ENCODE data around the gene SPIRE1. TPM values are rescaled to one million over a fixed set of nuclear protein-coding genes. Genes with fewer than 3 reads are reported as not detected.

The SPIRE1 gene
- total and polyA plus RNA-seq, 2 of the 4 experiments (the other 2 are of a cell fraction) = 11.6 to 31.4 TPM

GRCh38 chr18:12651651-12652050 is 6.3 kb downstream of the SPIRE1 start:
- H3K4ac ChIP-seq (ENCODE audit: low read depth, low read length) = no peak overlapping the region
- no peak overlapping the region for H2BK15ac ChIP-seq (ENCODE audit: low read depth, low read length)
- H2AFZ ChIP-seq (replicated peaks; ENCODE audit: low read length, poor library complexity) = no peak overlapping the region
- BruUV-seq (replicated peaks) = no TSS peak
- H2BK120ac ChIP-seq (ENCODE audit: low read depth, low read length) = no peak overlapping the region
- no peak overlapping the region for H2AK9ac ChIP-seq (replicated peaks; ENCODE audit: low read depth, low read length, poor library complexity)
- peaks cover 5% of the 10 kb centered on the region for H3K9me1 ChIP-seq (ENCODE audit: insufficient read depth, low read length)
- H3K27me3 ChIP-seq (ENCODE audit: control insufficient read depth, insufficient read depth, low read length) = no peaks in the 10 kb centered on the region
- peaks cover 4% of the 10 kb centered on the region for H3K4me1 ChIP-seq (ENCODE audit: control insufficient read depth, insufficient read depth, low read length)
- H3K9ac ChIP-seq (ENCODE audit: low read depth, low read length) = no peak overlapping the region
- peaks cover 3 to 61% of the 10 kb centered on the region in 2 experiments for H3K79me1 ChIP-seq (ENCODE audit: low read depth in 1 of 2, low read length in 2 of 2)
- H4K8ac ChIP-seq (ENCODE audit: low read depth in 2 of 2, low read length in 2 of 2) = no peak overlapping the region
- WGBS, 2 experiments (ENCODE audit: extremely low coverage in 2 of 2, insufficient read length in 1 of 2) = 87 to 100% methylated on average over 2 to 3 of the region's 4 CpGs
- H3K4me3 ChIP-seq (ENCODE audit: insufficient read depth, low read depth, low read length) = no peak overlapping the region
- no peak overlapping the region for H4K91ac ChIP-seq (ENCODE audit: insufficient read depth, low read depth, low read length)
- no peak overlapping the region for H2BK5ac ChIP-seq (ENCODE audit: low read depth, low read length, poor library complexity, severe bottlenecking)
- H3K23ac ChIP-seq (ENCODE audit: low read depth, low read length) = no peak overlapping the region
- H3K4me2 ChIP-seq (ENCODE audit: low read depth, low read length) = no peak overlapping the region
- POLR2A ChIA-PET (ENCODE audit: unreplicated experiment) = no interaction called here
- peaks cover 31% of the 10 kb centered on the region for H4K20me1 ChIP-seq (ENCODE audit: insufficient read depth, low read length)
- DNase-seq (no peak), ATAC-seq (ENCODE audit: low read depth) (no peak)
- intact Hi-C loops (cut with micrococcal nuclease) (no loop called here), dilution Hi-C loops (cut with HindIII; ENCODE audit: low sequenced_read_pairs, unreplicated experiment) (no loop called here), in situ Hi-C loops (cut with MboI; ENCODE audit: low sequenced_read_pairs) (no loop called here)
- no peak overlapping the region for H3K18ac ChIP-seq (ENCODE audit: low read depth, low read length)
- no peak overlapping the region for H2BK20ac ChIP-seq (ENCODE audit: low read depth, low read length)
- H3K14ac ChIP-seq (replicated peaks; ENCODE audit: low read depth, low read length) = no peak overlapping the region
- no peak overlapping the region for H4K5ac ChIP-seq (ENCODE audit: low read depth, low read length)
- TF ChIP-seq SMC3 (IDR thresholded peaks at IDR 0.05; ENCODE audit: low read depth, low read length) = no peak
- CTCF ChIA-PET = no interaction called here
- no peaks in the 10 kb centered on the region; the same call in 1 of the 2 replicates for H3K36me3 ChIP-seq (ENCODE audit: control insufficient read depth, insufficient read depth, low read length)
- H3K56ac ChIP-seq (ENCODE audit: extremely low read depth, insufficient read depth, low read length) = no peak overlapping the region
- no peak overlapping the region for H2AK5ac ChIP-seq (ENCODE audit: low read depth, low read length)
- no peak overlapping the region for H3K27ac ChIP-seq (ENCODE audit: insufficient read depth, low read length)
- no peaks in the 10 kb centered on the region for H3K9me3 ChIP-seq (ENCODE audit: control insufficient read depth, insufficient read depth, low read length)

All from IMR-90 (cell line).